HepG2 (cell line): Measurements from ENCODE around the gene JDP2. TPM values are rescaled to one million over a fixed set of nuclear protein-coding genes. Genes with fewer than 3 reads are reported as not detected.

Experiments
- ATAC-seq: fragments of 200-7000 bp; cut with Tn5 transposase; 3 replicates; pipeline ENCODE4 v1.9.1; 2020; ENCODE audit warnings: mild to moderate bottlenecking, moderate library complexity
- BruUV-seq: library from RNA; stranded (reverse); fragments of 400-500 nt; replicated peaks from 2 replicates; lab custom pipeline; 2021; lab: Mats Ljungman, UMichigan
- CTCF ChIA-PET: fragments of 300-600 bp; formaldehyde crosslinking; extraction: SDS; loops from one replicate; lab custom pipeline; 2021; ENCODE audit warnings: low total read pairs, inconsistent platforms, low intra/inter-chr PET ratio; lab: Yijun Ruan, JAX
- POLR2A ChIA-PET: fragments of 350-600 bp; sonication (Branson Sonifier 250); formaldehyde crosslinking; loops from one replicate; lab custom pipeline; 2020; ENCODE audit warnings: antibody characterized with exemption, inconsistent platforms; lab: Yijun Ruan, JAX
- DNase-seq: peaks from one replicate; pipeline ENCODE4 v3.0.0-alpha.2; 2015; ENCODE audit warnings: low spot score
- FAIRE-seq: peaks from 3 replicates; lab custom pipeline; 2011; peaks lifted over from hg19 to GRCh38; lab: Jason Lieb, UNC
- H2AFZ ChIP-seq: one replicate; pipeline ENCODE4 v1.6.1; 2011; ENCODE audit warnings: low read length, inconsistent platforms
- H3K27ac ChIP-seq: fragments of 300-600 bp; 3 replicates; pipeline ENCODE4 v1.8.0; 2011; ENCODE audit warnings: mixed run types, mild to moderate bottlenecking, mixed read lengths, low read length, inconsistent platforms; ENCODE audit not compliant: insufficient read depth; ENCODE audit errors: extremely low read length
- H3K27me3 ChIP-seq, 2 experiments: fragments of 200-600 bp in 1 of 2; 2 replicates in 1 of 2; 3 replicates in 1 of 2; pipeline versions ENCODE4 v1.6.0 to v1.8.0; 2011; ENCODE audit warnings: low read length in 2 of 2, mild to moderate bottlenecking in 2 of 2, moderate library complexity in 2 of 2, inconsistent platforms in 1 of 2; ENCODE audit not compliant: insufficient read depth in 2 of 2, control insufficient read depth in 1 of 2
- H3K36me3 ChIP-seq, 2 experiments: fragments of 200-600 bp in 1 of 2; replicated peaks in 1 of 2; 2 replicates in 1 of 2; 3 replicates in 1 of 2; pipeline versions ENCODE4 v1.5.1 to v1.8.0; 2011; ENCODE audit warnings: low read length in 2 of 2, inconsistent platforms in 1 of 2; ENCODE audit not compliant: insufficient read depth in 2 of 2, control insufficient read depth in 1 of 2
- H3K4me1 ChIP-seq: 2 replicates; pipeline ENCODE4 v1.5.1; 2012; ENCODE audit warnings: low read length, inconsistent platforms; ENCODE audit not compliant: insufficient read depth
- H3K4me2 ChIP-seq: 2 replicates; pipeline ENCODE4 v1.6.0; 2011; ENCODE audit warnings: low read depth, low read length, inconsistent platforms
- H3K4me3 ChIP-seq, 3 experiments: fragments of 200-600 bp in 1 of 3; sonication (generic), shearing (Covaris generic) in 1 of 3; replicated peaks in 1 of 3; 2 replicates each; pipeline ENCODE4 v1.5.1; 2011 to 2016; ENCODE audit warnings: low read length in 3 of 3, inconsistent platforms in 2 of 3, low read depth in 2 of 3, mild to moderate bottlenecking in 2 of 3, control low read depth in 1 of 3, mixed read lengths in 1 of 3; ENCODE audit not compliant: insufficient read depth in 1 of 3
- H3K79me2 ChIP-seq: one replicate; pipeline ENCODE4 v1.6.1; 2011; ENCODE audit warnings: low read length, inconsistent platforms; ENCODE audit not compliant: insufficient read depth
- H3K9ac ChIP-seq: 2 replicates; pipeline ENCODE4 v1.6.0; 2011; ENCODE audit warnings: mild to moderate bottlenecking, low read depth, low read length, inconsistent platforms; ENCODE audit not compliant: insufficient read depth
- H3K9me3 ChIP-seq: 2 replicates; pipeline ENCODE4 v1.5.1; 2012; ENCODE audit warnings: mild to moderate bottlenecking, low read length
- H4K20me1 ChIP-seq: 2 replicates; pipeline ENCODE4 v1.6.0; 2011; ENCODE audit warnings: inconsistent platforms, mild to moderate bottlenecking, low read length, moderate library complexity; ENCODE audit not compliant: insufficient read depth
- FOSL2 ChIP-seq: sonication (generic); formaldehyde crosslinking; IDR thresholded peaks from 2 replicates; pipeline ENCODE4 v1.4.0; 2020; ENCODE audit warnings: missing genetic modification reagents
- HMG20A ChIP-seq: IDR thresholded peaks from 2 replicates; pipeline ENCODE4 v1.6.1; 2016; ENCODE audit warnings: borderline replicate concordance
- ISL2 ChIP-seq: sonication (generic); formaldehyde crosslinking; IDR thresholded peaks from 2 replicates; pipeline ENCODE4 v1.5.0; 2020; ENCODE audit warnings: missing genetic modification reagents
- MED8 ChIP-seq: sonication (generic); formaldehyde crosslinking; IDR thresholded peaks from 2 replicates; pipeline ENCODE4 v1.8.1; 2023; ENCODE audit warnings: mild to moderate bottlenecking, missing genetic modification reagents; ENCODE audit not compliant: insufficient replicate concordance
- PCBP1 ChIP-seq: fragments of 200-400 bp; formaldehyde crosslinking; IDR thresholded peaks from 2 replicates; pipeline ENCODE4 v1.6.1; 2017; ENCODE audit warnings: mild to moderate bottlenecking, low read depth, low read length, borderline replicate concordance
- PHB2 ChIP-seq: fragments of 450-650 bp; IDR thresholded peaks from 2 replicates; pipeline ENCODE4 v1.6.1; 2018; ENCODE audit not compliant: partially characterized antibody
- RAD21 ChIP-seq: fragments of 450-650 bp; formaldehyde crosslinking; IDR thresholded peaks from 2 replicates; pipeline ENCODE4 v1.5.0; 2020; ENCODE audit warnings: mild to moderate bottlenecking
- SKI ChIP-seq: fragments of 450-650 bp; IDR thresholded peaks from one replicate; pipeline ENCODE4 v1.6.1; 2018; ENCODE audit warnings: mild to moderate bottlenecking; ENCODE audit not compliant: partially characterized antibody
- SMARCC2 ChIP-seq: fragments of 450-650 bp; IDR thresholded peaks from 2 replicates; pipeline ENCODE4 v1.6.1; 2017; ENCODE audit warnings: antibody characterized with exemption, mild to moderate bottlenecking
- ZNF224 ChIP-seq: sonication (generic); formaldehyde crosslinking; IDR thresholded peaks from 2 replicates; pipeline ENCODE4 v1.5.0; 2020; ENCODE audit warnings: mild to moderate bottlenecking, missing genetic modification reagents
- ZNF256 ChIP-seq: sonication (generic); formaldehyde crosslinking; conservative IDR thresholded peaks from 2 replicates; pipeline ENCODE4 v1.4.0; 2020; ENCODE audit warnings: missing genetic modification reagents
- ZNF331 ChIP-seq: sonication (generic); formaldehyde crosslinking; IDR thresholded peaks from 2 replicates; pipeline ENCODE4 v1.4.0; 2020; ENCODE audit warnings: missing genetic modification reagents
- ZNF546 ChIP-seq: sonication (generic); formaldehyde crosslinking; conservative IDR thresholded peaks from 2 replicates; pipeline ENCODE4 v1.8.1; 2023; ENCODE audit warnings: mild to moderate bottlenecking, missing genetic modification reagents
- ZNF607 ChIP-seq: sonication (generic); formaldehyde crosslinking; IDR thresholded peaks from 2 replicates; pipeline ENCODE4 v1.5.1; 2020; ENCODE audit warnings: missing genetic modification reagents, mild to moderate bottlenecking, borderline replicate concordance
- ZNF660 ChIP-seq: sonication (generic); formaldehyde crosslinking; IDR thresholded peaks from 2 replicates; pipeline ENCODE4 v1.5.1; 2020; ENCODE audit warnings: mild to moderate bottlenecking, low read depth, missing genetic modification reagents, borderline replicate concordance
- ZNF83 ChIP-seq: sonication (generic); formaldehyde crosslinking; IDR thresholded peaks from 2 replicates; pipeline ENCODE4 v1.4.0; 2020; ENCODE audit warnings: missing genetic modification reagents, mild to moderate bottlenecking, borderline replicate concordance
- ZNF839 ChIP-seq: sonication (generic); formaldehyde crosslinking; IDR thresholded peaks from 2 replicates; pipeline ENCODE4 v1.4.0; 2020; ENCODE audit warnings: missing genetic modification reagents, mild to moderate bottlenecking, borderline replicate concordance
- WGBS: methylation state at CpG from one replicate; pipeline ENCODE4 v1.1.6; 2017; ENCODE audit warnings: low lambda C conversion rate; 5-methylcytosine and 5-hydroxymethylcytosine counted together
- in situ Hi-C: cut with HindIII; loops from 2 replicates; pipeline ENCODE4 v1.10.0; 2017; ENCODE audit warnings: low pct_unique_long_range_greater_than_20kb; ENCODE audit not compliant: extremely low pct_ligation_motif_present
- intact Hi-C: fragments of 100-400 bp; cut with micrococcal nuclease; formaldehyde crosslinking; loops from one replicate; pipeline ENCODE4 v1.10.0; 2022; ENCODE audit not compliant: unreplicated experiment
- polyA plus RNA-seq, 8 experiments: library from polyadenylated mRNA; depleted of rRNA in 3 of 8; stranded (reverse) in 7 of 8; unstranded in 1 of 8; fragments of >200 nt; fragmentation: Illumina TruSeq in 4 of 8; extraction: Trizol in 4 of 8; gene quantifications; 2 replicates each; pipeline versions ENCODE4 v1.2.1 to v1.2.3, GENCODE V29; 2011 to 2016; ENCODE audit warnings: low read depth in 4 of 8, missing spikeins in 1 of 8, mixed read lengths in 1 of 8; ENCODE audit not compliant: insufficient read depth in 1 of 8
- total RNA-seq, 5 experiments: library from RNA; depleted of rRNA; stranded (reverse); fragments of >200 nt; fragmentation: Illumina TruSeq; extraction: Trizol; gene quantifications; 2 replicates each; pipeline ENCODE4 v1.2.3, GENCODE V29; 2016; ENCODE audit warnings: low read depth in 1 of 5
- TF ChIP-seq, protein P1 (sequence below): sonication (generic); formaldehyde crosslinking; IDR thresholded peaks from 2 replicates; pipeline ENCODE4 v1.4.0; 2020; ENCODE audit warnings: mild to moderate bottlenecking, low read depth, missing genetic modification reagents

JDP2 gene
- total and polyA plus RNA-seq, 2 of the 13 experiments (the other 11 are each of a cell fraction or from before 2014, with no cell fraction given): 8.0 to 8.9 TPM

GRCh38 chr14:75519826-75520728, 92.3 kb downstream of the JDP2 start:
- H3K27ac ChIP-seq: no peak overlapping the region
- no peak for ATAC-seq
- no peaks in the 10 kb centered on the region for H3K9me3 ChIP-seq
- no peak for FAIRE-seq
- no peak overlapping the region for H3K4me3 ChIP-seq
- no peaks in the 10 kb centered on the region for H3K79me2 ChIP-seq
- H3K4me2 ChIP-seq: no peak overlapping the region
- 0 out of 2 replicates have a peak, but pooled peaks have one; percentile 7 for TF ChIP-seq FOSL2 (CRISPR knock-in tag)
- no peak for TF ChIP-seq RAD21
- TF ChIP-seq, all 625 proteins: peak for 1
- H3K4me1 ChIP-seq: peaks cover 42% of the 10 kb centered on the region
- DNase-seq: no peak
- POLR2A ChIA-PET: interaction anchor here (1.4 to 3.3 kb wide), 3 partner anchors 11 to 41 kb away, joined by 4 to 19 read pairs (median 6); no protein-coding TSS in a partner anchor
- no peaks in the 10 kb centered on the region for H4K20me1 ChIP-seq
- CTCF ChIA-PET: interaction anchor here (2.8 kb wide), 1 partner anchor 40 kb away, joined by 20 read pairs; no protein-coding TSS in a partner anchor
- H3K9ac ChIP-seq: no peak overlapping the region
- peak overlapping the region; percentile 49 for H2AFZ ChIP-seq
- BruUV-seq: no TSS peak
- intact Hi-C loops (loop anchor here (2.0 kb wide), 1 partner anchor 129 kb away; no protein-coding TSS in a partner anchor), in situ Hi-C loops (loop anchor here (5.0 kb wide), 1 partner anchor 42 kb away; no protein-coding TSS in a partner anchor)
- no peaks in the 10 kb centered on the region for H3K36me3 ChIP-seq
- WGBS: 41% methylated on average over 11 of the region's 11 CpGs
- peaks cover 0 to 26% of the 10 kb centered on the region in 2 experiments; a peak in 2 of 5 replicates for H3K27me3 ChIP-seq

GRCh38 chr14:75520852-75521251, 93.0 kb downstream of the JDP2 start:
- ChIA-PET POLR2A (interaction anchor here (1.0 to 3.3 kb wide), 5 partner anchors 10 to 40 kb away, joined by 3 to 19 read pairs (median 6); no protein-coding TSS in a partner anchor), CTCF (no interaction called here)
- no peak for DNase-seq
- WGBS: 76% methylated on average over 3 of the region's 3 CpGs
- H2AFZ ChIP-seq: no peak overlapping the region
- no peaks in the 10 kb centered on the region for H4K20me1 ChIP-seq
- H3K27ac ChIP-seq: no peak overlapping the region
- no peak overlapping the region for H3K4me2 ChIP-seq
- in situ Hi-C loops (loop anchor here (5.0 kb wide), 1 partner anchor 41 kb away; no protein-coding TSS in a partner anchor), intact Hi-C loops (no loop called here)
- no peaks in the 10 kb centered on the region for H3K9me3 ChIP-seq
- no peak for ATAC-seq
- TF ChIP-seq ZNF83 (CRISPR knock-in tag) (no peak), PCBP1 (no peak), ZNF256 (CRISPR knock-in tag) (no peak), ZNF224 (CRISPR knock-in tag) (no peak), ZNF331 (no peak), ZNF839 (CRISPR knock-in tag) (no peak), PHB2 (no peak), ZNF546 (CRISPR knock-in tag) (no peak), MED8 (CRISPR knock-in tag) (no peak), ZNF607 (CRISPR knock-in tag) (no peak), ISL2 (CRISPR knock-in tag) (no peak), SMARCC2 (no peak), HMG20A (CRISPR knock-in tag) (no peak), ZNF660 (CRISPR knock-in tag) (no peak), SKI (no peak)
- TF ChIP-seq, protein P1, sequence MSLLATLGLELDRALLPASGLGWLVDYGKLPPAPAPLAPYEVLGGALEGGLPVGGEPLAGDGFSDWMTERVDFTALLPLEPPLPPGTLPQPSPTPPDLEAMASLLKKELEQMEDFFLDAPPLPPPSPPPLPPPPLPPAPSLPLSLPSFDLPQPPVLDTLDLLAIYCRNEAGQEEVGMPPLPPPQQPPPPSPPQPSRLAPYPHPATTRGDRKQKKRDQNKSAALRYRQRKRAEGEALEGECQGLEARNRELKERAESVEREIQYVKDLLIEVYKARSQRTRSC (CRISPR knock-in tag): no peak
- H3K9ac ChIP-seq: no peak overlapping the region
- no peaks in the 10 kb centered on the region for H3K36me3 ChIP-seq
- no peak overlapping the region for H3K4me3 ChIP-seq
- H3K27me3 ChIP-seq: peaks cover 0 to 18% of the 10 kb centered on the region in 2 experiments; a peak in 2 of 5 replicates
- no peaks in the 10 kb centered on the region for H3K79me2 ChIP-seq
- FAIRE-seq: no peak
- BruUV-seq: no TSS peak
- H3K4me1 ChIP-seq: peaks cover 34% of the 10 kb centered on the region
